Naive thymus-derived CD8-positive, alpha-beta T cell (primary cell): Measurements from ENCODE around the gene AKAP1. TPM values are rescaled to one million over a fixed set of nuclear protein-coding genes. Genes with fewer than 3 reads are reported as not detected.
A peak's percentile ranks its signal among the peaks of the same experiment; 100 is the strongest.

Experiments used
- ATAC-seq, 2 donors: fragments of 150-1000 bp; cut with Tn5 transposase in 1 of 2; sonication (Bioruptor Pico), chemical (Tn5 transposase) in 1 of 2; 1 replicate in 1 of 2; 2 replicates in 1 of 2; pipeline ENCODE4 v1.10.0; 2021; ENCODE audit warnings: mild to moderate bottlenecking in 2 of 2, moderate library complexity in 2 of 2
- POLR2A ChIA-PET: fragments of 350-600 bp; sonication (Branson Sonifier 250); formaldehyde crosslinking; loops from one replicate; lab custom pipeline; 2021; ENCODE audit warnings: antibody characterized with exemption; lab: Charles Lee
- DNase-seq, 10 donors: peaks; one replicate each; pipeline versions ENCODE4 v3.0.0 to v3.0.0-alpha.2; 2020 to 2022
- H3K27ac Mint-ChIP-seq, 10 donors: one replicate each; pipeline ENCODE4 v1.8.0; 2020 to 2022; ENCODE audit warnings: mild to moderate bottlenecking in 10 of 10, mixed read lengths in 10 of 10, moderate library complexity in 4 of 10, inconsistent platforms in 1 of 10
- H3K27me3 Mint-ChIP-seq, 5 donors: one replicate each; pipeline ENCODE4 v1.8.0; 2021 to 2022; ENCODE audit warnings: mixed read lengths in 5 of 5
- H3K36me3 Mint-ChIP-seq, 3 donors: one replicate each; pipeline ENCODE4 v1.8.0; 2020 to 2022; ENCODE audit warnings: mixed read lengths in 3 of 3, mild to moderate bottlenecking in 2 of 3, inconsistent platforms in 1 of 3
- H3K4me1 Mint-ChIP-seq, 4 donors: one replicate each; pipeline ENCODE4 v1.8.0; 2021 to 2022; ENCODE audit warnings: mixed read lengths in 4 of 4
- H3K4me3 Mint-ChIP-seq, 10 donors: one replicate each; pipeline ENCODE4 v1.8.0; 2020 to 2022; ENCODE audit warnings: mild to moderate bottlenecking in 10 of 10, mixed read lengths in 10 of 10, moderate library complexity in 6 of 10, inconsistent platforms in 1 of 10
- H3K9me3 Mint-ChIP-seq, 9 donors: one replicate each; pipeline ENCODE4 v1.8.0; 2020 to 2022; ENCODE audit warnings: mixed read lengths in 9 of 9, mild to moderate bottlenecking in 3 of 9, inconsistent platforms in 1 of 9, moderate library complexity in 1 of 9
- polyA plus RNA-seq, 3 donors: library from polyadenylated mRNA; unstranded; fragments of 300-500 nt; fragmentation: Illumina TruSeq; gene quantifications; one replicate each; pipeline ENCODE4 v1.2.3, GENCODE V29; 2021
- total RNA-seq, 8 experiments: library from RNA in 2 of 8; stranded (reverse) in 2 of 8; gene quantifications; one replicate each; pipeline ENCODE4 v1.2.3 and lab custom pipeline; 2021 to 2026

The AKAP1 gene
- total and polyA plus RNA-seq, 5 experiments from 2014 or later: 14.5 to 31.3 (median 26.9) TPM

GRCh38 chr17:57109393-57110151, 24.5 kb downstream of the AKAP1 start:
- no peaks in the 10 kb centered on the region for H3K9me3 Mint-ChIP-seq
- H3K4me1 Mint-ChIP-seq: peaks cover 0 to 19% (median 11%) of the 10 kb centered on the region in 4 donors
- H3K4me3 Mint-ChIP-seq: no peak overlapping the region
- DNase-seq: no peak
- ATAC-seq: no peak
- peaks cover 0 to 62% (median 8%) of the 10 kb centered on the region in 3 donors for H3K36me3 Mint-ChIP-seq
- H3K27ac Mint-ChIP-seq: no peak overlapping the region
- H3K27me3 Mint-ChIP-seq: no peaks in the 10 kb centered on the region
- POLR2A ChIA-PET: interaction anchor here (1.0 kb wide), 1 partner anchor 24 kb away, joined by 4 read pairs; the partner anchor contains the start of gene AKAP1

GRCh38 chr17:57110152-57110542, 25.1 kb downstream of the AKAP1 start:
- no peak overlapping the region for H3K4me3 Mint-ChIP-seq
- peaks cover 0 to 14% (median 9%) of the 10 kb centered on the region in 4 donors for H3K4me1 Mint-ChIP-seq
- DNase-seq: no peak
- no peak for ATAC-seq
- POLR2A ChIA-PET: interaction anchor here (1.0 kb wide), 1 partner anchor 25 kb away, joined by 4 read pairs; the partner anchor contains the start of gene AKAP1
- no peaks in the 10 kb centered on the region for H3K9me3 Mint-ChIP-seq
- no peaks in the 10 kb centered on the region for H3K27me3 Mint-ChIP-seq
- peaks cover 0 to 59% (median 8%) of the 10 kb centered on the region in 3 donors for H3K36me3 Mint-ChIP-seq
- H3K27ac Mint-ChIP-seq: no peak overlapping the region

- H3K36me3 Mint-ChIP-seq: peaks cover 0 to 57% (median 8%) of the 10 kb centered on the region in 3 donors
- H3K4me1 Mint-ChIP-seq: peaks cover 0 to 12% (median 7%) of the 10 kb centered on the region in 4 donors
- no peak for DNase-seq
- no peak overlapping the region for H3K4me3 Mint-ChIP-seq
- peak overlapping the region in 3 of 10 donors; percentile 24 to 63 (median 39) for H3K27ac Mint-ChIP-seq
- no peaks in the 10 kb centered on the region for H3K9me3 Mint-ChIP-seq
- ATAC-seq: no peak
- H3K27me3 Mint-ChIP-seq: no peaks in the 10 kb centered on the region
- POLR2A ChIA-PET: interaction anchor here (1.0 kb wide), 1 partner anchor 26 kb away, joined by 4 read pairs; the partner anchor contains the start of gene AKAP1
Measured at GRCh38 chr17:57110579-57111325, 25.7 kb downstream of the AKAP1 start.

- no peak overlapping the region for H3K4me3 Mint-ChIP-seq
- no peak for ATAC-seq
- H3K36me3 Mint-ChIP-seq: peaks cover 0 to 56% (median 13%) of the 10 kb centered on the region in 3 donors
- no peaks in the 10 kb centered on the region for H3K9me3 Mint-ChIP-seq
- peak overlapping the region in 4 of 10 donors; percentile 14 to 63 (median 20) for H3K27ac Mint-ChIP-seq
- H3K4me1 Mint-ChIP-seq: peaks cover 0 to 7% (median 1%) of the 10 kb centered on the region in 4 donors
- no peak for DNase-seq
- H3K27me3 Mint-ChIP-seq: no peaks in the 10 kb centered on the region
- POLR2A ChIA-PET: no interaction called here
Measured at GRCh38 chr17:57111386-57111785, 26.3 kb downstream of the AKAP1 start.

GRCh38 chr17:57113011-57113410, 28.0 kb downstream of the AKAP1 start:
- Mint-ChIP-seq H3K27me3 (no peaks in the 10 kb centered on the region), H3K27ac (no peak overlapping the region), H3K4me1 (peaks cover 0 to 7% (median 0%) of the 10 kb centered on the region in 4 donors), H3K4me3 (no peak overlapping the region), H3K36me3 (peaks cover 0 to 64% (median 17%) of the 10 kb centered on the region in 3 donors), H3K9me3 (no peaks in the 10 kb centered on the region)
- no peak for ATAC-seq
- DNase-seq: no peak
- POLR2A ChIA-PET: no interaction called here

- Mint-ChIP-seq H3K9me3 (no peaks in the 10 kb centered on the region), H3K36me3 (peaks cover 0 to 70% (median 18%) of the 10 kb centered on the region in 3 donors), H3K27me3 (no peaks in the 10 kb centered on the region), H3K4me3 (no peak overlapping the region), H3K27ac (no peak overlapping the region), H3K4me1 (peaks cover 0 to 7% (median 0%) of the 10 kb centered on the region in 4 donors)
- DNase-seq (no peak), ATAC-seq (no peak)
- POLR2A ChIA-PET: no interaction called here
Measured at GRCh38 chr17:57113656-57114055, 28.6 kb downstream of the AKAP1 start.

GRCh38 chr17:57114085-57114673, 29.1 kb downstream of the AKAP1 start:
- no peak overlapping the region for H3K4me3 Mint-ChIP-seq
- H3K27me3 Mint-ChIP-seq: no peaks in the 10 kb centered on the region
- peaks cover 0 to 76% (median 22%) of the 10 kb centered on the region in 3 donors for H3K36me3 Mint-ChIP-seq
- H3K27ac Mint-ChIP-seq: peak overlapping the region in 1 of 10 donors; percentile 24
- H3K4me1 Mint-ChIP-seq: peaks cover 0 to 7% (median 0%) of the 10 kb centered on the region in 4 donors
- POLR2A ChIA-PET: interaction anchor here (0.7 kb wide), 1 partner anchor 488 kb away, joined by 3 read pairs; no protein-coding TSS in a partner anchor
- H3K9me3 Mint-ChIP-seq: no peaks in the 10 kb centered on the region
- ATAC-seq (peak; percentile 69 to 83), DNase-seq (peak; percentile 26 to 73 (median 54))

GRCh38 chr17:57115377-57115776, 30.3 kb downstream of the AKAP1 start:
- Mint-ChIP-seq H3K4me3 (no peak overlapping the region), H3K27me3 (no peaks in the 10 kb centered on the region), H3K4me1 (peaks cover 0 to 7% (median 0%) of the 10 kb centered on the region in 4 donors), H3K36me3 (peaks cover 0 to 79% (median 25%) of the 10 kb centered on the region in 3 donors), H3K9me3 (no peaks in the 10 kb centered on the region), H3K27ac (no peak overlapping the region)
- DNase-seq: no peak
- POLR2A ChIA-PET: no interaction called here
- ATAC-seq: no peak

- no peak for ATAC-seq
- Mint-ChIP-seq H3K4me1 (peaks cover 0 to 4% (median 0%) of the 10 kb centered on the region in 4 donors), H3K9me3 (no peaks in the 10 kb centered on the region), H3K27ac (no peak overlapping the region), H3K27me3 (no peaks in the 10 kb centered on the region), H3K4me3 (no peak overlapping the region), H3K36me3 (peaks cover 0 to 81% (median 27%) of the 10 kb centered on the region in 3 donors)
- no peak for DNase-seq
- POLR2A ChIA-PET: no interaction called here
Measured at GRCh38 chr17:57115916-57116315, 30.9 kb downstream of the AKAP1 start.

GRCh38 chr17:57117798-57118197, 32.8 kb downstream of the AKAP1 start:
- peak overlapping the region in 1 of 10 donors; percentile 79 for H3K27ac Mint-ChIP-seq

GRCh38 chr17:57120814-57121213, 35.8 kb downstream of the AKAP1 start:
- POLR2A ChIA-PET: interaction anchor here (0.7 kb wide), 1 partner anchor 14 kb away, joined by 3 read pairs; no protein-coding TSS in a partner anchor
- H3K27ac Mint-ChIP-seq: no peak overlapping the region
- no peak overlapping the region for H3K4me3 Mint-ChIP-seq
- H3K36me3 Mint-ChIP-seq: peaks cover 0 to 84% (median 23%) of the 10 kb centered on the region in 3 donors
- no peaks in the 10 kb centered on the region for H3K9me3 Mint-ChIP-seq
- no peaks in the 10 kb centered on the region for H3K27me3 Mint-ChIP-seq
- DNase-seq (no peak), ATAC-seq (no peak)
- H3K4me1 Mint-ChIP-seq: no peaks in the 10 kb centered on the region

More at GRCh38 chr17:57117798-57118197, 32.8 kb downstream of the AKAP1 start:
- ATAC-seq (no peak), DNase-seq (no peak)
- Mint-ChIP-seq H3K9me3 (no peaks in the 10 kb centered on the region), H3K4me3 (no peak overlapping the region), H3K27me3 (no peaks in the 10 kb centered on the region), H3K4me1 (peaks cover 0 to 2% (median 0%) of the 10 kb centered on the region in 4 donors), H3K36me3 (peaks cover 0 to 77% (median 26%) of the 10 kb centered on the region in 3 donors)
- POLR2A ChIA-PET: no interaction called here
